ENCODE data around the gene HDAC10.

HDAC10 gene

GRCh38 chr22:50248196-50249081, 2.6 kb downstream of the HDAC10 start:
- H3K36me3 Mint-ChIP-seq (ENCODE audit: low read depth): peaks cover 11% of the 10 kb centered on the region
- H3K4me3 Mint-ChIP-seq: peak overlapping the region; percentile 34

GRCh38 chr22:50247748-50248147, 3.3 kb downstream of the HDAC10 start:
- Mint-ChIP-seq H3K36me3 (ENCODE audit: low read depth) (peaks cover 11% of the 10 kb centered on the region), H3K27me3 (ENCODE audit: low read depth) (no peaks in the 10 kb centered on the region), H3K27ac (peak overlapping the region; percentile 80), H3K4me1 (ENCODE audit: low read depth) (peaks cover 13% of the 10 kb centered on the region), H3K4me3 (peak overlapping the region; percentile 34), H3K9me3 (no peaks in the 10 kb centered on the region)

More at GRCh38 chr22:50248196-50249081, 2.6 kb downstream of the HDAC10 start:
- Mint-ChIP-seq H3K9me3 (no peaks in the 10 kb centered on the region), H3K27ac (no peak overlapping the region), H3K4me1 (ENCODE audit: low read depth) (peaks cover 12% of the 10 kb centered on the region), H3K27me3 (ENCODE audit: low read depth) (no peaks in the 10 kb centered on the region)

- peaks cover 21% of the 10 kb centered on the region for H3K4me1 Mint-ChIP-seq (ENCODE audit: low read depth)
- H3K27me3 Mint-ChIP-seq (ENCODE audit: low read depth): no peaks in the 10 kb centered on the region
- H3K27ac Mint-ChIP-seq: peak overlapping the region; percentile 26
Observed at GRCh38 chr22:50246242-50247175, 4.6 kb downstream of the HDAC10 start.

GRCh38 chr22:50245214-50246072, 5.6 kb downstream of the HDAC10 start:
- no peaks in the 10 kb centered on the region for H3K27me3 Mint-ChIP-seq (ENCODE audit: low read depth)
- peaks cover 15% of the 10 kb centered on the region for H3K36me3 Mint-ChIP-seq (ENCODE audit: low read depth)

More at GRCh38 chr22:50246242-50247175, 4.6 kb downstream of the HDAC10 start:
- Mint-ChIP-seq H3K4me3 (peak overlapping the region; percentile 46), H3K9me3 (no peaks in the 10 kb centered on the region), H3K36me3 (ENCODE audit: low read depth) (peaks cover 14% of the 10 kb centered on the region)

GRCh38 chr22:50244420-50245213, 6.4 kb downstream of the HDAC10 start, which contains the start of gene TUBGCP6:
TSS of gene TUBGCP6 (minus strand) at chr22:50245023. CDS start at chr22:50244459, 564 bp downstream.
- no peaks in the 10 kb centered on the region for H3K27me3 Mint-ChIP-seq (ENCODE audit: low read depth)
- H3K36me3 Mint-ChIP-seq (ENCODE audit: low read depth): peaks cover 18% of the 10 kb centered on the region
- peak within 1 kb of the TSS; percentile 100 for H3K4me3 Mint-ChIP-seq
- H3K27ac Mint-ChIP-seq: peak within 1 kb of the TSS; percentile 100
- no peaks in the 10 kb centered on the region for H3K9me3 Mint-ChIP-seq
- peaks cover 22% of the 10 kb centered on the region for H3K4me1 Mint-ChIP-seq (ENCODE audit: low read depth)

More at GRCh38 chr22:50245214-50246072, 5.6 kb downstream of the HDAC10 start:
- Mint-ChIP-seq H3K9me3 (no peaks in the 10 kb centered on the region), H3K27ac (peak overlapping the region; percentile 100), H3K4me3 (peak overlapping the region; percentile 100), H3K4me1 (ENCODE audit: low read depth) (peaks cover 26% of the 10 kb centered on the region)

GRCh38 chr22:50243685-50244419, 7.2 kb downstream of the HDAC10 start:
- peaks cover 22% of the 10 kb centered on the region for H3K4me1 Mint-ChIP-seq (ENCODE audit: low read depth)
- H3K36me3 Mint-ChIP-seq (ENCODE audit: low read depth): peaks cover 19% of the 10 kb centered on the region
- no peaks in the 10 kb centered on the region for H3K27me3 Mint-ChIP-seq (ENCODE audit: low read depth)
- H3K27ac Mint-ChIP-seq: peak overlapping the region; percentile 100
- peak overlapping the region; percentile 100 for H3K4me3 Mint-ChIP-seq
- no peaks in the 10 kb centered on the region for H3K9me3 Mint-ChIP-seq

- H3K27me3 Mint-ChIP-seq (ENCODE audit: low read depth): no peaks in the 10 kb centered on the region
- peaks cover 18% of the 10 kb centered on the region for H3K36me3 Mint-ChIP-seq (ENCODE audit: low read depth)
- H3K4me1 Mint-ChIP-seq (ENCODE audit: low read depth): peaks cover 23% of the 10 kb centered on the region
- H3K9me3 Mint-ChIP-seq: no peaks in the 10 kb centered on the region
- H3K27ac Mint-ChIP-seq: peak overlapping the region; percentile 31
- H3K4me3 Mint-ChIP-seq: peak overlapping the region; percentile 100
Observed at GRCh38 chr22:50242406-50242949, 8.6 kb downstream of the HDAC10 start.

- Mint-ChIP-seq H3K9me3 (no peaks in the 10 kb centered on the region), H3K27me3 (ENCODE audit: low read depth) (no peaks in the 10 kb centered on the region), H3K4me3 (no peak overlapping the region), H3K36me3 (ENCODE audit: low read depth) (peaks cover 25% of the 10 kb centered on the region), H3K4me1 (ENCODE audit: low read depth) (peaks cover 29% of the 10 kb centered on the region), H3K27ac (no peak overlapping the region)
Observed at GRCh38 chr22:50238755-50239154, 12.3 kb downstream of the HDAC10 start.

GRCh38 chr22:50236731-50237409, 14.2 kb downstream of the HDAC10 start:
- Mint-ChIP-seq H3K27ac (no peak overlapping the region), H3K9me3 (no peaks in the 10 kb centered on the region), H3K4me3 (no peak overlapping the region), H3K4me1 (ENCODE audit: low read depth) (peaks cover 21% of the 10 kb centered on the region), H3K36me3 (ENCODE audit: low read depth) (peaks cover 22% of the 10 kb centered on the region), H3K27me3 (ENCODE audit: low read depth) (no peaks in the 10 kb centered on the region)

GRCh38 chr22:50233223-50233622, 17.8 kb downstream of the HDAC10 start:
- Mint-ChIP-seq H3K27me3 (ENCODE audit: low read depth) (no peaks in the 10 kb centered on the region), H3K9me3 (no peaks in the 10 kb centered on the region), H3K4me3 (no peak overlapping the region), H3K27ac (no peak overlapping the region), H3K4me1 (ENCODE audit: low read depth) (peaks cover 12% of the 10 kb centered on the region), H3K36me3 (ENCODE audit: low read depth) (peaks cover 21% of the 10 kb centered on the region)

GRCh38 chr22:50232481-50233151, 18.4 kb downstream of the HDAC10 start:
- H3K4me3 Mint-ChIP-seq: no peak overlapping the region
- H3K36me3 Mint-ChIP-seq (ENCODE audit: low read depth): peaks cover 17% of the 10 kb centered on the region
- H3K4me1 Mint-ChIP-seq (ENCODE audit: low read depth): peaks cover 9% of the 10 kb centered on the region
- H3K27ac Mint-ChIP-seq: no peak overlapping the region
- no peaks in the 10 kb centered on the region for H3K27me3 Mint-ChIP-seq (ENCODE audit: low read depth)
- H3K9me3 Mint-ChIP-seq: no peaks in the 10 kb centered on the region

All from T-helper 1 cell treated with Interleukin-12 subunit alpha and Interleukin-12 subunit beta and Interleukin-4 antibody, amounts not matched to agents 30 μg/mL and 1 μg/mL, for 36 hours (primary cell).